Kidney glomerular epithelial cell (primary cell): ENCODE measurements around the gene NRG4.
A peak's percentile ranks its signal among the peaks of the same experiment; 100 is the strongest.
"Not testable (repeated sequence)": the region's sequence is repeated elsewhere in the genome, so short reads cannot be mapped to it uniquely, and the experiment has no call there.

Experiments used
- DNase-seq: peaks from one replicate; lab custom pipeline; 2025; lab: John Stamatoyannopoulos, UW

Gene NRG4, protein sequence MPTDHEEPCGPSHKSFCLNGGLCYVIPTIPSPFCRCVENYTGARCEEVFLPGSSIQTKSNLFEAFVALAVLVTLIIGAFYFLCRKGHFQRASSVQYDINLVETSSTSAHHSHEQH

GRCh38 chr15:76011627-76012551 lies at the start of gene NRG4:
Gene NRG4 (minus strand): TSS chr15:76012424. CDS start chr15:76011230, 1,194 bp downstream.
- no peak for DNase-seq

GRCh38 chr15:76061700-76062099 lies 49.5 kb upstream of the NRG4 start:
- no peak for DNase-seq

DNA sequence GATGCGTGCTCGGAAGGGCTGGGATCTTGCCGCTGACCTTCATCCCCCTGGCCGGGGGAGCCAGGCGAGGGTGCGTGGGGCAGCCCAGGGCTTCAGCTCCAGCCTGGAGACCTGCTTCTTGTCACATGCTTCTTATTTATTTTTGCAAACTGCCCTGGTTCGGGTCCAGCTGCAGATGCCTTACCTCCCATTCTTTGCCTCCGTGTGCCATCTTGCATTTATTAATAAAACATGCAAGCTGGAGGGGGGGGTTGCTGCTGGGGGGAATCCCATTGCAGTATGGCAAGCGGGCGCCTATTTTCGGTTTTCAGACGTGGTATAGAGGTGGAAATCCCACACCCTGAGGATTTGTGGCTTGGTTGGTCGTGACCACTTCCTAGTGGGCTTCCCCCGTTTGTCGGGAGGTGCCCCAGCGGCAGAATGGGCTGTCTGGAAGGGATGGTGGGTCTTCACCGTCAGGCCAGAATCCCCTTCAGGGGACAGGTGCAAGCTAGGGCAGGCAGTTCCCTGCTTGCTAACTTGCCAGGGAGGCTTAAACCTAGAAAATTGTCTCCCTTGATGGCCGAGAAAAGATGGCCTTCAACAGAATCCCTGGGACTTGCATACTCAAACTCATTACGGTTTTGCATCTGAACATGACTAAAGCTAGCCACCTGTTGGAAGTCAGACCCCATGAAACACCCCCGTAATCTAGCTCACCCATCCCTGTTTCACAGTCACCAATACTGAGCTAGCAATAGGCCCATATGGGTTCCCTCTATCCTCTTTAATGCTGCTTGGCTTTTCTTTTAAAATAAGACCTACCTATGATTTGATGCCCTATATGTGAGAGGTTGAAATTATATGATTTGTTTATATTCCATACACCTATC lies 48.1 kb upstream of the NRG4 start:
- no peak for DNase-seq

GRCh38 chr15:76059320-76060117 lies 47.3 kb upstream of the NRG4 start, which contains the start of gene TMEM266:
Gene TMEM266 (plus strand): TSS chr15:76059985. CDS start chr15:76134264, 74,279 bp downstream.
- peak; percentile 3 for DNase-seq

GRCh38 chr15:76058714-76059319 lies 46.6 kb upstream of the NRG4 start:
- DNase-seq = peak; percentile 23

GRCh38 chr15:76057332-76058000 lies 45.2 kb upstream of the NRG4 start:
- DNase-seq = peak; percentile 26

- DNase-seq = peak; percentile 5
These were observed 44.7 kb upstream of the NRG4 start for GRCh38 chr15:76056931-76057330.

DNA sequence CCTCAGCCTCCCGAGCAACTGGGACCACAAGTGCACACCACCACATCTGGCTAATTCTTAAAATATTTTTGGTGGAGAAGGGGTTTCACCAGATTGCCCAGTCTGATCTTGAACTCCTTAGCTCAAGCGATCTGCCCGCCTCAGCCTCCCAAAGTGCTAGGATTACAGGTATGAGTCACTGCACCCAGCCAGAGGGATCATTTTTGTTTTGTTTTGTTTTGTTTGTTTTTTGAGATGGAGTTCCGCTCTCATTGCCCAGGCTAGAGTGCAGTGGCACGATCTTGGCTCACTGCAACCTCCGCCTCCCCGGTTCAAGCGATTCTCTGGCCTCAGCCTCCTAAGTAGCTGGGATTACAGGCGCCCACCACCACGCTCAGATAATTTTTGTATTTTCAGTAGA lies 42.0 kb upstream of the NRG4 start:
- not testable (repeated sequence) for DNase-seq

GRCh38 chr15:76038512-76038911 lies 26.3 kb upstream of the NRG4 start:
- DNase-seq = no peak

DNA sequence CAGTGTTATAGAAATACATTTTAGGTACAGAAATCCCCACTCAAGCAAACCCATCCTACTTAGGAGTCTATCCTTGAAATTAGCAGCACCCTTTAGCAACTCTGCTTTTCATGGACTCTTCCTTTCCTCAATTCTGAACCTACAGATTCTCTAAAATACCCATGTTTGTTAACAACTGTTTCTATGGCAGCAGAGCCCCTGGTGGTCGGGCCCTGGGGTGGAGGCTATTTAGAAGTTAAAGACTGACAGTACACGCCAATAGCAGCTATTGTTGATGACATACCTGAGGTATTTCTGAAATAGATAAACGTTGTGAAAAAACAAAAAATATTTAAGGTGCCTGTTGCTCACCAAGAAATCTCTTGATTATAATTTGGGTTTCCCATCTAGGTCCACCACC lies 23.4 kb upstream of the NRG4 start:
- DNase-seq = no peak

- no peak for DNase-seq
These were observed 21.9 kb upstream of the NRG4 start for GRCh38 chr15:76034111-76034510.

DNA sequence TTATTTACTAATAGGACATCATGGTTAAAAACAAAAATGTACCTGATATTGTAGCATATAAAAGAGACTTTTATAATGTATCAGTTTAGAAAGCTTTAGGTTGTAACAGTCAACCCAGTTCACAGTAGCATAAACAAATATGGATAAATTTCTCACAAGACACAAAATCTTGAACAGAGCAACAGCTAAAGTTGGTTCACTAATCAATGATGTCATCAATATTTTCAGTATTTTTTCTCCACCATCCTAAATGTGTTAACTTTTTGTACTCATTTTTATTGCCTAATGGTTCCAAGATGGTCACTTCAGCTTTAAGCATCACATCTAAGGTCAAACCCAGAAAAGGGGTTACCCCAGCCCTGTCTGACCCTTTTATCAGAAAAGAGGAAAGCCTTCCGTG lies 21.2 kb upstream of the NRG4 start:
- no peak for DNase-seq

- no peak for DNase-seq
These were observed 19.8 kb upstream of the NRG4 start for GRCh38 chr15:76032046-76032445.

- DNase-seq = no peak
These were observed 12.0 kb upstream of the NRG4 start for GRCh38 chr15:76024021-76024768.

GRCh38 chr15:76013470-76013869 lies 1.2 kb upstream of the NRG4 start:
- not testable (repeated sequence) for DNase-seq

GRCh38 chr15:76010613-76011012 lies 1.6 kb downstream of the NRG4 start:
- DNase-seq = no peak

- DNase-seq = no peak
These were observed 6.0 kb downstream of the NRG4 start for GRCh38 chr15:76006136-76006778.

GRCh38 chr15:76003364-76003763 lies 8.9 kb downstream of the NRG4 start:
- no peak for DNase-seq

DNA sequence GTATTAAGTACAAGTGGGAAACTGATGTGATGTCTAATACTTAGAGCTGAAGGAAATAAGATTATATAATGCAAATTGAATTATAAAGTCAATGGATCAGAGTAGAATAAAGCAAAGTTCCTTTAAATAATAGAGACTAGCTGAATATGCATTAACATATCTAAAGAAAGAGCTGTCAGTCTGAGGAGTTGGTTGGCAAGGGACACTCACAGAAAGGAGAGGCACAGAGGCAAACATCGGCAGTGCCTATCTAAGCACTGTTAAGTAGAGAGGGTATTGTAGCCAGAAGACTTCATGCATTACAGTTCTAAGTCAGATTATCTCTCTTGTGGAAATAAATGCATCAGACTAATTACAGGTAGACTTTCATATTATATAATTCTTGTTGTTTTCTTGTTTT lies 16.6 kb downstream of the NRG4 start:
- DNase-seq = no peak
